ENCODE measurements around the gene A4GALT.

The A4GALT gene

GRCh38 chr22:42700355-42700754 is 20.3 kb downstream of the A4GALT start:
- no peak for DNase-seq

DNA sequence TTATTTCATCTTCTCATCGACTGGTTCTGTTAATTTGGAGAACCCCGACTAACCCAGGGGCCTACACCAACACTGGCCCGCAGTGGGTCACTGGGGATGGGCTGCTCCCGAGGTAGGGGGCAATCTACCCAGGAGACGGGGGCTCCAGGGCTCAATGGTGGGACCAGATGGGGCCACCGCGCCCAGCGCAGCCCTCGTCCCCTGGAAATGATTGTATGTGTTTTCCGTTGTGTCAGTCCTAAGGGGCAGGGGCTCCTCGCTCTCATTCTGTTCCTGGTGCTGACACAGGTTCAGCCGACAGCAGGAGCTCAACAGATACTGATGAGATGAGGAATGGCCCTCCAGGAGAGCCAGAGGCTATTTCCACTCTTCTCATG is 20.7 kb downstream of the A4GALT start:
- DNase-seq, result no peak

- DNase-seq, result no peak
Observed at GRCh38 chr22:42699281-42699975, 21.2 kb downstream of the A4GALT start.

DNA sequence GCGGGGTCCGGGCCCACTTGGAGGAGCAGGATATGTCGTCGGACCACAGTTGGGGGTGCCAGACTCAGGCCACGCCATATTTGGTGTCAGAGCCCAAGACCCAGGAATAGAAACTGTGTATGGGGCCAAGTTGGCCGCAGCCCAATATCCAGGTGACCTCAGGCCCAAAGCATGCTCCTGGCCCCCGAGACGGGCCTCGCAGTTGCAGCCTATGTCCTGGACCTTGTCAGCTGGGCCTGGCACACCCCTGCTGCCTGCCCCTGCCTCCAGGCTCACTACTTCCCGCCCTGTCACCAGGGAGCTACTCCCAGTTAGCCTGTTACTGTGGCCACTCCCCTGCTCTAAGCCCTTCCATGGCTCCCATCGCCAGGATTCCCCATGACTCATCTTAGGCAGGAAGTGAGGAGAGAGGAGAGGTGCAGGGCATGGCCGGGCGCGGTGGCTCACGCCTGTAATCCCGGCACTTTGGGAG is 23.1 kb downstream of the A4GALT start:
- no peak for DNase-seq

GRCh38 chr22:42696331-42696967 is 24.2 kb downstream of the A4GALT start:
- DNase-seq, result no peak

DNA sequence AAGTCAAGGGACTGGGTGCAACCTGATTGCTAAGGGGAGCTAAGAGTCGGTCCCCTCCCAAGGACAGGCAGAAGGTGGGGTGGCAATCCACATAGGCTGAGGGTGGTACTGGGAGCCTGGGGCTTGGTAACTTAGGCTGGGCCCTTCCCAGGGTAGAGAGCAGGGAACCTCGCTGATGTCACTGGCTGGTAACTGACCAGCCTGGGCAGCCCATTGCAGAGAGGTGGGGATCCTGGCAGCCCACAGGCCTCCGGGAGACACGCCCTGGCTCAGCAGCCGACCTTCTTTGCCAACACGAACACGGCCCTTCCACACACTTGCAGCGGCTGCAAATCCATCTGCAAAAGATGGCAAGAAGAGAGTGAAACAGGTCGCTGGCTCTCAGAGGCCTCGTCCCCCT is 25.4 kb downstream of the A4GALT start:
- no peak for DNase-seq

DNA sequence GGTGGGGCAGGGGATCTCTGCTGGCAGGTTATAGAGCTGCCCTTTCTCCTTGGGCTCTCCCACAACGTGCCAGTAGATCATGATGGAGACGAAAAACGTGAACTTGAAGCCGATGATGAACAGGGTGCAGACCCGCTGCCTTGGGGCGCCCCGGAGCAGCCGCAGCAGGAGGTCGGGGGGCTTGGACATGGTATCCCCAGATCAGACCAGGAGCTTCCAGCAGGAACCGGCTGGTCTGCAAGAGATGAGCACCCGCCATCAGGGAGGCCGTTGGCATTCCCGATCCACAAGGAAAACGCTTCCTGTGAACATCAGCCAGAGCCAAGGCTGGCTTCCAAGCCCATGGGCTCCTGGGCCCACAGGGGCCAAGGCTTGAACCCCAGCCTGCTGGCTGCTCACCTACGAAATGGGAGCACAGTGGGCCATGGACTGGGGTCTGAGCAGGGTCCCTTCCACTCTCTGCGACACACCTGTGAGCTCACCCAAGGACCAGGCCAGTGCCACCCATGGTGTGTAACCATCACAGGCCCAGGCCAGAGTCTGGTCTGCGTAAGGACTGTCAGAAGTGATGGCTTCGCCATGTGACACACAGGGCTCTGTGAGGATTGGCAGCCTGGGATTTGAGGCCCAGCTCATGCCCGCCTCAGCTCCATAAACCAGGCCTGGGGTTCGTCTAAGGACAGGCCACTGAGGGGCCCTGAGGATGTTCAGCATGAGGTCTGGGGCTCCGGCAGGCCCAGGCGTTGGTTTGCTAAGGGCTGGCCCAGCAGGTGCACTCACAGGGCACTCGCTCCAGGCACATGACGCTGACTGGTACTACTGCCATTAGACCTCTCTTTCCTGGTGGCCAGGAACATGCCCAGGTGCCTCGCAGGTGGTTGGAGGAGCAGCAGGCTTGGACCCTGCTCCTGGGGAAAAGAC is 26.6 kb downstream of the A4GALT start:
- no peak for DNase-seq

DNA sequence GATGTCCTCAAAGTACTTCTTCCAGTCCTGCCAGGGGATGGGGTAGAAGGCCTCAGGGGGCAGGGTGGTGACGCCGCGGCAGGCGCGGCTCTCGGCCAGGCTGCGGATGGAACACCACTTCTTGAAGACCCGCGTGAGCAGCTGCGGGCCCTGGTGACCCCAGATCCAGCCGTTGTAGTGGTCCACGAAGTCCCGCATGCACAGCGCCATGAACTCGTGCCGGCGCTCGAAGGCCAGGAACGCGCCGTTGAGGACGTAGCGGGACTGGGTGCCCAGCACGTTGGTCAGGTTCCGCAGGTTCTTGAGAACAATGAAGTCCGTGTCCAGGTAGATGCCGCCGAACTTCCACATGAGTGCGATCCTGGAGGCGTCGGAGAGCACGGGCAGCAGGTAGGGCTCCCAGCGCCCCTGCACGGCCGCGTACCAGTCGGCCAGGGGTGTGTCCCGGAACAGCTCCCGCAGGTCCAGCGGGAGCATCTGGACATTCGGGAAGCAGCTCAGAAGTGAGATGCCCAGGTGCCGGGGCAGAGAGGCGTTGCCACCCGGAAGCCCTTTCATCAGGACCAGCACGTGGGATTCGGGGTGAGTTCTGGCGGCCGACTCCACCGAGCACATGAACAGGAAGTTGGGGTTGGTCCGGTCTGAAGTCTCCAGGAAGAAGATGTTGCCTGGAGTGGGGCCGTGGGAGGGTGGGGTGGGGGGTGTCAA is 27.5 kb downstream of the A4GALT start:
- DNase-seq, result no peak

- no peak for DNase-seq
Observed at GRCh38 chr22:42692239-42693054, 28.2 kb downstream of the A4GALT start.

- no peak for DNase-seq
Observed at GRCh38 chr22:42691440-42691839, 29.2 kb downstream of the A4GALT start.

DNA sequence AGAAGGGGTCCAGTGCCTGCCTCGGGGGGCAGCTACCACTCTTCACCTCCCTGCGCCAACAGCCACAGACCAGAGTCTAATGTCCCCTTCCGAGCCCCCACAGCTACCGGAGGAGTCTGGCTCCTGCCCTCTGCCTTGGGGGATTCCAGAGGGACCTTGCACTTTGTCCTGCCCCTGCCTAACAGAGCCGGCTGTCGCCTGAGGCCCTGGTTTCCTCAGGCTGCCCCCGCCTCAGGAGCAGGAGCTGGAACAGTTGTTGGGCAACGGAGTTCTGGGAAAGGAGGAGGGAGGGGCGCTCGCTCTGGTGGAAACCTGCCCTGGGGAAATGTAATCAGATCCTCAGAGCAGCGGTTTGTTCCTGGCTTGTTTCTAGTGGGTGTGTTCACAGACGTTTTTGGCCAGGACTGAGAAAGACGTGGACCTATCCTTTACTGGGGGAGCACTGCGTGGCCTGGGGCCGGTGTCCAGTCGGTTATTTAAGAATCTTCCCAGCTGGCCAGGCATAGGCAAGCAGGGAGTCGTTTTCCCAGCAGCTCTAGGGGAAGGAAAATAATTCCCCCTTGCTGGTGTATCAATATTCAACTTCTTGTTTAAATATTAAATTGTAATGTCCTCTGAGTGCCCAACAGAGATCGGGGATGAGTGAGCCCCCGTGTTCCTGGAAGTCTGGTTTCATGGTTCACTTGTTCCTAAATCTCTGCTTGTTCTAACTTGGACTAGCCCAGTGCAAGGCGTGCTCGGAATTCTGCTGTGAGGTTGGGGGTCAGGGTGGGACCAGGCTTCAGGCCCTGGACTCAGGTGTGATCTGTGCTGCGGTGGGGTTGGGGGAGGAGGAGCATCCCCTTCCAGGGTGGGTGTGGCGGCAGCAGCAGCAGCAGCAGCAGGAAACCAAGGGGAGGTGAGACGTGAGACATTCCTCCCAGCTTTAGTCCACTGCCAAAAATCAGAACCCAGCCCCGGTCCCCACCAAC is 32.1 kb downstream of the A4GALT start:
- no peak for DNase-seq

GRCh38 chr22:42686756-42687491 is 33.7 kb downstream of the A4GALT start:
- no peak for DNase-seq

- no peak for DNase-seq
Observed at GRCh38 chr22:42685941-42686653, 34.6 kb downstream of the A4GALT start.

- no peak for DNase-seq
Observed at GRCh38 chr22:42684462-42685195, 36.0 kb downstream of the A4GALT start.

GRCh38 chr22:42683578-42684283 is 36.9 kb downstream of the A4GALT start:
- DNase-seq, result no peak

DNA sequence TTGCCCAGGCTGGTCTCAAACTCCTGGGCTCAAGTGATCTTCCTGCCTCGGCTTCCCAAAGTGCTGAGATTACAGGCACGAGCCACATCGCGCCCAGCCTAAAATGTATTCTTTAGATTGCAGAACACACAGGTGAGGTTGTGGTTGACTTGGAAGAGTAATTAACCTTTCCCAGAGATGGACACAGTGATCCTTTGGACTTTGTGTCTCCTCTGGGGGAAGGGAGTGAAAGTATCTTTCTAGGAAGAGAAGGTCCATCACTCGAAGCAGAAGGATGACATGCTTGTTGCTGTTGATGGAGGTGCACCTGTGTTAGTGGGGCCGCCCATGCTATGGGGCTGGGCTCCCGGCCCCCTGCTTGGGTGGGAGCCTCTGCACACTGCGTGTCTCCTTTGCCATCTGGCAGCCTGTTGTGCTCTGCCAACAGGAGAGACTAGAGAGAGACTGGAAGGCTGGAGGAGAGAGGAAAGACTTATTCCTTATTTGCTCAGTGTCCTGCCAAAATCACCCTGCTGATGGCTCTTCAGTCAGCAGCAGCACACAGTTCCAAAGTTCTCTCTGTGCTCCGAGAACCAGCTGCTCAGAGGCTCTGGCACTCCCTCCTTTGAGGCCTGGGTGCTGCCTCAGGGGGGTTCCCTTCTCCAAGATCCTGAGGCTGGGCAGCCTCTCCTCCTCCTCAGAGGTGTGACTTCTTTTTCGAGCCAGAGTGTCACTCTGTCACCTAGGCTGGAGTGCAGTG is 38.4 kb downstream of the A4GALT start:
- DNase-seq, result no peak

GRCh38 chr22:42680648-42681047 is 40.0 kb downstream of the A4GALT start:
- DNase-seq, result no peak

Measured in stimulated activated naive CD4-positive, alpha-beta T cell (primary cell).